Activated CD8-positive, alpha-beta memory T cell treated with anti-CD3 and anti-CD28 coated beads, Interleukin-2, amount 50 U/mL, for 4 hours (primary cell): ENCODE measurements around the gene LLCFC1.

Source experiments
- DNase-seq: peaks from one replicate; pipeline ENCODE4 v3.0.0-alpha.2; 2020

Gene LLCFC1

GRCh38 chr7:142939226-142939910 lies at the start of gene LLCFC1:
Gene LLCFC1 (plus strand): TSS chr7:142939484. CDS start chr7:142939622, 138 bp downstream.
- DNase-seq, result no peak

GRCh38 chr7:142889816-142890215 lies 49.5 kb upstream of the LLCFC1 start:
- no peak for DNase-seq

- DNase-seq, result no peak
These were observed 48.3 kb upstream of the LLCFC1 start for GRCh38 chr7:142890874-142891485.

- no peak for DNase-seq
These were observed 47.7 kb upstream of the LLCFC1 start for GRCh38 chr7:142891490-142892082.

- DNase-seq, result no peak
These were observed 46.3 kb upstream of the LLCFC1 start for GRCh38 chr7:142892951-142893350.

- DNase-seq, result no peak
These were observed 44.9 kb upstream of the LLCFC1 start for GRCh38 chr7:142894112-142894984.

- DNase-seq, result no peak
These were observed 44.2 kb upstream of the LLCFC1 start for GRCh38 chr7:142894985-142895593.

GRCh38 chr7:142896151-142896550 lies 43.1 kb upstream of the LLCFC1 start:
- DNase-seq, result no peak

- DNase-seq, result no peak
These were observed 42.4 kb upstream of the LLCFC1 start for GRCh38 chr7:142896741-142897379.

- no peak for DNase-seq
These were observed 41.6 kb upstream of the LLCFC1 start for GRCh38 chr7:142897691-142898090.

- no peak for DNase-seq
These were observed 40.7 kb upstream of the LLCFC1 start for GRCh38 chr7:142898377-142899170.

GRCh38 chr7:142899661-142900060 lies 39.6 kb upstream of the LLCFC1 start:
- no peak for DNase-seq

- DNase-seq, result no peak
These were observed 37.6 kb upstream of the LLCFC1 start for GRCh38 chr7:142901426-142902259.

- DNase-seq, result no peak
These were observed 35.2 kb upstream of the LLCFC1 start for GRCh38 chr7:142904128-142904527.

GRCh38 chr7:142905759-142906158 lies 33.5 kb upstream of the LLCFC1 start:
- DNase-seq, result no peak

GRCh38 chr7:142906643-142907042 lies 32.6 kb upstream of the LLCFC1 start:
- DNase-seq, result no peak

GRCh38 chr7:142908290-142908689 lies 31.0 kb upstream of the LLCFC1 start:
- no peak for DNase-seq

- DNase-seq, result no peak
These were observed 30.1 kb upstream of the LLCFC1 start for GRCh38 chr7:142908921-142909890.

- DNase-seq, result no peak
These were observed 29.3 kb upstream of the LLCFC1 start for GRCh38 chr7:142910031-142910433.
